CD4-positive, alpha-beta T cell (primary cell): ENCODE results near the gene ADGRB3. TPM values are rescaled to one million over a fixed set of nuclear protein-coding genes. Genes with fewer than 3 reads are reported as not detected.

ENCODE experiments used
- ATAC-seq: fragments of 200-7000 bp; cut with Tn5 transposase; one replicate; pipeline ENCODE4 v1.10.0; 2022; ENCODE audit warnings: mild to moderate bottlenecking; ENCODE audit not compliant: poor library complexity
- CTCF ChIA-PET: fragments of 350-600 bp; sonication (Branson Sonifier 250); formaldehyde crosslinking; loops from one replicate; lab custom pipeline; 2021; ENCODE audit warnings: antibody characterized with exemption, inconsistent platforms; lab: Charles Lee
- POLR2A ChIA-PET: fragments of 350-600 bp; sonication (Branson Sonifier 250); formaldehyde crosslinking; loops from one replicate; lab custom pipeline; 2021; ENCODE audit warnings: antibody characterized with exemption, inconsistent platforms; lab: Charles Lee
- DNase-seq, 14 experiments: peaks; one replicate each; pipeline ENCODE4 v3.0.0-alpha.2; 2013 to 2020; ENCODE audit warnings: mixed read lengths in 2 of 14
- H3K27ac ChIP-seq, 2 donors: one replicate each; pipeline versions ENCODE4 v1.5.1 to v1.7.0; 2013; ENCODE audit warnings: low read length in 2 of 2, low read depth in 1 of 2, mild to moderate bottlenecking in 1 of 2
- H3K27me3 ChIP-seq, 2 experiments: 1 replicate in 1 of 2; 2 replicates in 1 of 2; pipeline versions ENCODE4 v1.6.1 to v1.7.0; 2013; ENCODE audit warnings: low read length in 2 of 2, control low read depth in 1 of 2, mild to moderate bottlenecking in 1 of 2, moderate library complexity in 1 of 2; ENCODE audit not compliant: insufficient read depth in 2 of 2, control insufficient read depth in 1 of 2
- H3K36me3 ChIP-seq: one replicate; pipeline ENCODE4 v1.6.1; 2013; ENCODE audit warnings: low read length, control low read depth; ENCODE audit not compliant: insufficient read depth
- H3K4me1 ChIP-seq: one replicate; pipeline ENCODE4 v1.6.1; 2013; ENCODE audit warnings: low read length, control low read depth; ENCODE audit not compliant: insufficient read depth
- H3K4me3 ChIP-seq: one replicate; pipeline ENCODE4 v1.5.1; 2013; ENCODE audit warnings: mild to moderate bottlenecking, low read length, moderate library complexity
- H3K9me3 ChIP-seq, 2 experiments: 1 replicate in 1 of 2; 2 replicates in 1 of 2; pipeline versions ENCODE4 v1.6.1 to v1.7.0; 2013; ENCODE audit warnings: low read length in 2 of 2, mild to moderate bottlenecking in 2 of 2, control low read depth in 1 of 2, moderate library complexity in 1 of 2; ENCODE audit not compliant: control insufficient read depth in 1 of 2, insufficient read depth in 1 of 2
- H3K27ac Mint-ChIP-seq: one replicate; pipeline ENCODE4 v1.8.0; 2020; ENCODE audit warnings: mixed read lengths
- H3K27me3 Mint-ChIP-seq: one replicate; pipeline ENCODE4 v1.8.0; 2021; ENCODE audit warnings: mixed read lengths
- H3K36me3 Mint-ChIP-seq: one replicate; pipeline ENCODE4 v1.8.0; 2021; ENCODE audit warnings: low read depth, mixed read lengths
- H3K4me1 Mint-ChIP-seq: one replicate; pipeline ENCODE4 v1.8.0; 2021; ENCODE audit warnings: low read depth, mixed read lengths
- H3K4me3 Mint-ChIP-seq: one replicate; pipeline ENCODE4 v1.8.0; 2020; ENCODE audit warnings: mild to moderate bottlenecking, mixed read lengths
- H3K9me3 Mint-ChIP-seq: one replicate; pipeline ENCODE4 v1.8.0; 2020; ENCODE audit warnings: mixed read lengths
- CTCF ChIP-seq: fragments of 200-600 bp; IDR thresholded peaks from one replicate; pipeline ENCODE4 v1.8.0; 2022; ENCODE audit warnings: antibody characterized with exemption, mild to moderate bottlenecking
- intact Hi-C, 2 experiments: fragments of 100-400 bp; cut with DNase I in 1 of 2; cut with micrococcal nuclease in 1 of 2; formaldehyde crosslinking; loops; one replicate each; pipeline versions ENCODE4 v1.15.1 to v1.9.0; 2023 to 2025; cut with DNase I, micrococcal nuclease
- total RNA-seq, 174 experiments: library from RNA in 2 of 174; stranded (reverse) in 2 of 174; gene quantifications; one replicate each; pipeline ENCODE4 v1.2.3 and lab custom pipeline; 2021 to 2026

ADGRB3 gene
- total RNA-seq, 2 experiments from 2014 or later = not detected

GRCh38 chr6:69314001-69314400 lies 678.9 kb downstream of the ADGRB3 start:
- no peak overlapping the region for H3K4me3 ChIP-seq
- POLR2A ChIA-PET = no interaction called here
- peaks cover 2% of the 10 kb centered on the region for H3K9me3 Mint-ChIP-seq
- H3K27ac ChIP-seq = no peak overlapping the region
- DNase-seq (no peak), ATAC-seq (no peak)
- H3K36me3 Mint-ChIP-seq = no peaks in the 10 kb centered on the region
- no peaks in the 10 kb centered on the region for H3K27me3 ChIP-seq
- H3K27me3 Mint-ChIP-seq = no peaks in the 10 kb centered on the region
- no peak for TF ChIP-seq CTCF
- H3K27ac Mint-ChIP-seq = no peak overlapping the region
- H3K36me3 ChIP-seq = no peaks in the 10 kb centered on the region
- no peak overlapping the region for H3K4me3 Mint-ChIP-seq
- no peaks in the 10 kb centered on the region for H3K4me1 Mint-ChIP-seq
- intact Hi-C loops = no loop called here
- CTCF ChIA-PET = no interaction called here
- H3K9me3 ChIP-seq = no peaks in the 10 kb centered on the region
- no peaks in the 10 kb centered on the region for H3K4me1 ChIP-seq

- Mint-ChIP-seq H3K4me3 (no peak overlapping the region), H3K27ac (no peak overlapping the region), H3K36me3 (no peaks in the 10 kb centered on the region), H3K9me3 (peaks cover 2% of the 10 kb centered on the region), H3K27me3 (no peaks in the 10 kb centered on the region), H3K4me1 (no peaks in the 10 kb centered on the region)
- H3K4me3 ChIP-seq = no peak overlapping the region
- no peaks in the 10 kb centered on the region for H3K9me3 ChIP-seq
- no peaks in the 10 kb centered on the region for H3K4me1 ChIP-seq
- ATAC-seq (no peak), DNase-seq (no peak)
- POLR2A ChIA-PET = no interaction called here
- no peak overlapping the region for H3K27ac ChIP-seq
- intact Hi-C loops = no loop called here
- CTCF ChIA-PET = no interaction called here
- no peak for TF ChIP-seq CTCF
- H3K36me3 ChIP-seq = no peaks in the 10 kb centered on the region
- no peaks in the 10 kb centered on the region for H3K27me3 ChIP-seq
Observed at GRCh38 chr6:69314531-69314930, 679.4 kb downstream of the ADGRB3 start.

GRCh38 chr6:69331886-69332285 lies 696.8 kb downstream of the ADGRB3 start:
- no peaks in the 10 kb centered on the region for H3K27me3 ChIP-seq
- Mint-ChIP-seq H3K27me3 (no peaks in the 10 kb centered on the region), H3K4me1 (no peaks in the 10 kb centered on the region), H3K36me3 (no peaks in the 10 kb centered on the region), H3K9me3 (peaks cover 2% of the 10 kb centered on the region), H3K27ac (no peak overlapping the region), H3K4me3 (no peak overlapping the region)
- H3K4me3 ChIP-seq = no peak overlapping the region
- POLR2A ChIA-PET = no interaction called here
- no peak overlapping the region for H3K27ac ChIP-seq
- DNase-seq (no peak), ATAC-seq (no peak)
- H3K9me3 ChIP-seq = no peaks in the 10 kb centered on the region
- TF ChIP-seq CTCF = no peak
- H3K4me1 ChIP-seq = no peaks in the 10 kb centered on the region
- CTCF ChIA-PET = no interaction called here
- no peaks in the 10 kb centered on the region for H3K36me3 ChIP-seq
- intact Hi-C loops = no loop called here
